NCI-H2081 treated with DMSO at 0.1 percent for 48 hours (cell line): ENCODE results near the gene MRPL51.
A peak's percentile ranks its signal among the peaks of the same experiment; 100 is the strongest.
"Not testable (repeated sequence)": the region's sequence is repeated elsewhere in the genome, so short reads cannot be mapped to it uniquely, and the experiment has no call there.

ENCODE experiments used
- DNase-seq: peaks from one replicate; lab custom pipeline; 2025; lab: John Stamatoyannopoulos, UW

The MRPL51 gene

DNA sequence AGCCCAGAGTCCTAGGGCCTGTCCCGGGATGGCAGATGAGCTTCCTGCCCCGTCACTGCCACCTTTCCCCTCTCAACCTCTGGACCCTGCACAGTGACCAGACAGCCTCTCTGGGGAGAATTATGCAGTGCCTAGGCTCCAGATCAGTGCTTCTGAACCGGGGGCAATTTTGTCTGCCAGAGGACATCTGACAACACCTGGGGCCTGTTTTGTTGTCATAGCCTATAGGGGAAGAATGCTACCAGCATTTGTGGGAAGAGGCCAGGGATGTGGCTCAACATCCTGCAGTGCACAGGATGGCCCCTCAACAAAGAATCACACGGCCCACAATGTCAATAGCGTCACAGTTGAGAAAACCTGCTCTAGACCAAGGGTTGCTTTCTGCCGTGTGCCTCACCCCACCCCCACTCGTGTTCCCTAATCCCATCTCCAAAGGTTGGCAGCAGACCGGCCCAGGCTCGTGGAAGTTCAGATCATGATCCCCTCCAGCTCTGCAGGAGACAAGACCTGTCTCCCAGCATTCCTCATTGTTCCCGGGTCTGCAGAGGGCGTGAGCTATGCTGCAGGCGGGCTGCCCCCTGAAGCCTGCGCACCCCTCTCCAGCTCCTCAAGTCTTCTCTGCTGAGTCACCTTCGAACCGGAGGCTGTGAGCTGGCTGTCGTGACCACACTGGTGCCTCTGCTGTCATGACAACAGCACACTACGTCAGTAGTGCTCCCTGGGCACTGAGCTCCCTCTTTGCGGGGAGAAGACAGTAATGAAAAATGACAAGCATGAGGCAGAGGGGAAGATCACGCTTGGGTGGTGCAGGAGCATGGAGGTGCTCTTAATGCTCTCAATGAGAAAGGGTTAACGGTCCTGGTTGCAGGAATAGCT is 39.2 kb upstream of the MRPL51 start:
- DNase-seq, result no peak

- DNase-seq, result no peak
Observed at GRCh38 chr12:6530576-6531260, 37.7 kb upstream of the MRPL51 start.

DNA sequence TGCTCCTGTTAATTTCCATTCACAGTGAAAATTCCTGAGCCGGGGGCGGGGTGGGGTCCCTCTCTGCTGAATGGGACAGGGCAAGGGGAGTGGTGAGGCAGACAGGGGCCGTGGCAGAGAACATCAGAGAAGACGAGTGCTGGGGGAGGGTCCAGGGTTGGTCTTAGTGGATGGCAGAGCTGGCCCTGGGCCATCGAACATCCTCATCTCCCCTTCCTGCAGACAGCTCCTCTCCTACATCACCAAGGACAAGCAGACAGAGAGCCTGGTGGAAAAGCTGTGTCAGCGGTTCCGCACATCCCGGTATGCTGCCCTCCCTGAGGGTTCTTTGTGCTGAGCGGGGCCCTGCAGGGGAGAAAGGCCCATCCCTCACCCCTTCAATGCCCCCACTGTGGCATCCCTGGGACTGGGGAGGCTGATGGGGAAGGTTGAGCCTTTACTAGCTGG is 36.3 kb upstream of the MRPL51 start:
- DNase-seq, result no peak

GRCh38 chr12:6528539-6529235 is 35.6 kb upstream of the MRPL51 start:
- DNase-seq, result no peak

DNA sequence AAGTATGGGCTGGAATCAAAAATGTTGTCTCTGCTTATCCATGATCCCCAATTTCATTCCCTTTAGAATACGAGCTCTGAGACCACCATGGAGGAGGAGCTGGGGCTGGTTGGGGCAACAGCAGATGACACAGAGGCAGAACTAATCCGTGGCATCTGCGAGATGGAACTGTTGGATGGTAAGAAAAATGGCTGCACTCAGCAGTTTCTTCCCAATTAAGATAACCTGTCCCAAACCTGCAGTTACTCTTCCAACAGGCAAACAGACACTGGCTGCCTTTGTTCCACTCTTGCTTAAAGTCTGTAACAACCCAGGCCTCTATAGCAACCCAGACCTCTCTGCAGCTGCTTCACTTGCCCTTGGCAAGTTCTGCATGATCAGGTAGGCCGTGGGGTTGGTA is 34.6 kb upstream of the MRPL51 start:
- DNase-seq, result no peak

DNA sequence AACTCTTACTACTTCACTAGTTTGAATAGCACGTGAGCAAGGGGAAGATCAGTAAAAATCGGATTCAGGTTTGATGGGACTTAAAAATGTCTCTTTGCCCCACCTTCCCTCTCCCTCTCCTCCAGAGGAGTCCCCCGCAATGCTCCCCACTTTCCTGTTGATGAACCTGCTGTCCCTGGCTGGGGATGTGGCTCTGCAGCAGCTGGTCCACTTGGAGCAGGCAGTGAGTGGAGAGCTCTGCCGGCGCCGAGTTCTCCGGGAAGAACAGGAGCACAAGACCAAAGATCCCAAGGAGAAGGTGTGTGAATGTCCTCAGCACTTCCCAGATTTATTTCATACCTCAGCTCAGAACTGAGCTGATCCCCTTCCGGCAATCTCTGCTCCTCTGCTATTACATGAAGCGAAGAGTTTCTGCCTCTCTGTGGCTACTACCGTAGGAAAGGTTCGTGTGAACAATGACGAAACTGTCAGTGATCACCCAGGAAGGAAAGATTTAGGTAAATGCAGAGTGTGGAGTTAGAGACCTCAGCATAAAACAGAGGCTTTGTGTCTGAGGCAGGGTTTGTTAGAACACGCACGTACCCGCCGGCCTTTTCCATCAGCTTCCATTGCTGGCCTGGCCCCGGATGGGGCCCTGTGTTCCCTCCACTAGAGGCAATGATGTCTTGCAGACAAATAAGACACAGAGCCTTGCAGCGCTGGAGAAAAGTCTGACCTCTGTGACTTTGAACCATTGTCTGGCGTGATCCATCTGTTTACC is 33.9 kb upstream of the MRPL51 start:
- DNase-seq, result no peak

DNA sequence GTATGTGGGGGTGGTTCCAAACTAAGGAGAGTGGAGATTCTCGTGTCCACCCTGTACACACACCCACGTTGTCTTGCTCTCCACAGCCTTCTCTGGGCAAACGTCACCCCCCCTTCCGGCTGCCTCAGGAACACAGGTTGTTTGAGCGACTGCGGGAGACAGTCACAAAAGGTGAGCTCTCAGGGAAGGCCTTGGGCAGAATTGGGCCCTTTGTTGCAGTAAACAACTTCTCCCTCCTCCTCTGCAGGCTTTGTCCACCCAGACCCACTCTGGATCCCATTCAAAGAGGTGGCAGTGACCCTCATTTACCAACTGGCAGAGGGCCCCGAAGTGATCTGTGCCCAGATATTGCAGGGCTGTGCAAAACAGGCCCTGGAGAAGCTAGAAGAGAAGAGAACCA is 33.1 kb upstream of the MRPL51 start:
- DNase-seq, result no peak

GRCh38 chr12:6524648-6525047 is 31.6 kb upstream of the MRPL51 start:
- DNase-seq, result no peak

GRCh38 chr12:6523708-6524107 is 30.6 kb upstream of the MRPL51 start:
- DNase-seq, result no peak

DNA sequence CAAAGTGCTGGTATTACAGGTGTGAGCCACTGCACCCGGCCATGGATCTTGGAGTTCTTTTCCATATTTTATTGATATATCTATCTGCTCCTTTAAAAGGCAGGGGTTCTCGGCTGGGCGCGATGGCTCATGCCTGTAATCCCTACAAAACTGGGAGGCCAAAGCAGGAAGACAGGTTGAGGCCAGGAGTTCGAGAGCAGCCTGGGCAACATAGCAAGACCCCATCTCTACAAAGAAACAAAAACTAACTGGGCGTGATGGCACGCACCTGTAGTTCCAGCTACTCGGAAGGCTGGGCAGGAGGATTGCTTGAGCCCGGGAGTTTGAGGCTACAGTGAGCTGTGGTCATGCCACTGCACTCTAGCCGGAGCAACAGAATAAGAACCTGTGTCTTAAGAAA is 29.1 kb upstream of the MRPL51 start:
- no peak for DNase-seq

GRCh38 chr12:6520186-6520585 is 27.1 kb upstream of the MRPL51 start:
- DNase-seq, result no peak

- DNase-seq, result no peak
Observed at GRCh38 chr12:6508087-6508486, 15.0 kb upstream of the MRPL51 start.

DNA sequence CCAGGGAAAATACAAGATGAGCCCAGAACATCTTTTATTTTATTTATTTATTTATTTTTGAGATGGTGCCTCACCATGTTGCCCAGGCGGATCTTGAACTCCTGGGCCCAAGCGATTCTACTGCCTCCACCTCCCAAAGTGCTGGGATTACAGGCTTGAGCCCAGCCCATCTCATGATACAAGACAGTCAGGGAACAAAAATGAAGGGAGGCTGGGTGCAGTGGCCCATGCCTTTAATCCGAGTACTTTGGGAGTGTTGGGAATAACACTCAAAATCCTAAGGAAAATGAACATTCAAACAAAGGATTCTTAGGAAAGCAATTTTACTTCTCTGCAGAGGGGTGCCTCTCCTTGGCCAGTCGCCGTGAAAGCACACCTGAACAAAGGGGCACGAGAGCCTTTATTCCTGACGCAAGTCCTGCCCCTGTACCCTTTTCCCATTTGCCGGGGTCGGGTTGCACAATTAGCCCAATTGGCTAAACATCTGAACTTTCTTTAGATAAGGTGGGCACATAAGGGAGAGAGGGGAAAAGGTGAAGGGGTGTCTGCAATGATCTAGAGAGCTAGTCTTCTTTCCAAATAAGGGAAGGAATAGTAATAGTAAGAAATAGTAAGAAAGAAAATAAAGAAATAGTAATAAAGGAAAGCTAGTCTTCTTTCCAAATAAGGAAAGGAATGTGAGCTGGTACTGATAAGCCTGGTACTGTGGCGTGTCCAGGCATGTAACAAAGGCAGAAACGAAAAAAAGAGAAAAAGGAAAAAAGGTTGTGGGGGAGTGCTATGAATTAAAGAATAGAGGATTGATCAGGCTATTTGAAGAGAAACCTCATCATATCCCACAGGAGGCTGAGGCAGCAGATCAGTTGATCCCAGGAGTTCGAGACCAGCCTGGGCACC is 14.3 kb upstream of the MRPL51 start:
- DNase-seq, result no peak

GRCh38 chr12:6500466-6500865 is 7.4 kb upstream of the MRPL51 start:
- no peak for DNase-seq

GRCh38 chr12:6497291-6497690 is 4.2 kb upstream of the MRPL51 start:
- DNase-seq, result not testable (repeated sequence)

- no peak for DNase-seq
Observed at GRCh38 chr12:6494968-6495367, 1.9 kb upstream of the MRPL51 start.

DNA sequence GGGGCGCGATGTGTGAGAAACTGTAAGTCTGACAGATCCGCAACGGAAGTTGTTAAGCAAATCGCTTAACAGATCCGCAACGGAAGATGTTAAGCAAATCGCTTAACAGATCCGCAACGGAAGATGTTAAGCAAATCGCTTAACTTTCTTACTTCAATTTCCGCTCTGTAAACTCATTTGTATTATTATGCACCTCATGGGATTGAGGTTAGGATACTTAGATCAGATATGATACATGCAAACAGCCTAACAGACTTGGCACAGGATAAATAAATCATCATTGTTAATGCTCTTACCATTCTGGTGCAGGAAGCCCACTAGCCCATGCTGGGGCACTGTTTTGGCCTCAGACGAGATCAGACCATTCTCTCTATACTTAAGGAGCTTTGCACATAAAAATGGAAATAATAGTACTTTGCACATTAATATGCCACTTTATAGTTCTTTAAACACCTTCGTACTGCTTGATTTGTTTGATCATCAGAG is 1.2 kb upstream of the MRPL51 start:
- DNase-seq, result no peak

GRCh38 chr12:6493497-6494257 is 615 bp upstream of the MRPL51 start, which contains the start of gene NCAPD2:
Gene NCAPD2, plus strand, starts transcription at chr12:6494102. Its CDS starts 997 bp downstream, at chr12:6495099.
- DNase-seq, result peak; percentile 90

- not testable (repeated sequence) for DNase-seq
Observed at GRCh38 chr12:6490673-6491072, 2.4 kb downstream of the MRPL51 start.

- DNase-seq, result no peak
Observed at GRCh38 chr12:6489449-6489848, 3.6 kb downstream of the MRPL51 start.
